GM12874 (cell line): Measurements from ENCODE around the gene LMCD1.

ENCODE experiments used
- TF ChIP-seq, protein P1 (sequence below): IDR thresholded peaks from 2 replicates; pipeline ENCODE4 v1.5.1; 2011; ENCODE audit warnings: low read depth, mild to moderate bottlenecking, control low read depth, low read length, moderate library complexity; ENCODE audit not compliant: insufficient read depth

Gene LMCD1, protein sequence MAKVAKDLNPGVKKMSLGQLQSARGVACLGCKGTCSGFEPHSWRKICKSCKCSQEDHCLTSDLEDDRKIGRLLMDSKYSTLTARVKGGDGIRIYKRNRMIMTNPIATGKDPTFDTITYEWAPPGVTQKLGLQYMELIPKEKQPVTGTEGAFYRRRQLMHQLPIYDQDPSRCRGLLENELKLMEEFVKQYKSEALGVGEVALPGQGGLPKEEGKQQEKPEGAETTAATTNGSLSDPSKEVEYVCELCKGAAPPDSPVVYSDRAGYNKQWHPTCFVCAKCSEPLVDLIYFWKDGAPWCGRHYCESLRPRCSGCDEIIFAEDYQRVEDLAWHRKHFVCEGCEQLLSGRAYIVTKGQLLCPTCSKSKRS

DNA sequence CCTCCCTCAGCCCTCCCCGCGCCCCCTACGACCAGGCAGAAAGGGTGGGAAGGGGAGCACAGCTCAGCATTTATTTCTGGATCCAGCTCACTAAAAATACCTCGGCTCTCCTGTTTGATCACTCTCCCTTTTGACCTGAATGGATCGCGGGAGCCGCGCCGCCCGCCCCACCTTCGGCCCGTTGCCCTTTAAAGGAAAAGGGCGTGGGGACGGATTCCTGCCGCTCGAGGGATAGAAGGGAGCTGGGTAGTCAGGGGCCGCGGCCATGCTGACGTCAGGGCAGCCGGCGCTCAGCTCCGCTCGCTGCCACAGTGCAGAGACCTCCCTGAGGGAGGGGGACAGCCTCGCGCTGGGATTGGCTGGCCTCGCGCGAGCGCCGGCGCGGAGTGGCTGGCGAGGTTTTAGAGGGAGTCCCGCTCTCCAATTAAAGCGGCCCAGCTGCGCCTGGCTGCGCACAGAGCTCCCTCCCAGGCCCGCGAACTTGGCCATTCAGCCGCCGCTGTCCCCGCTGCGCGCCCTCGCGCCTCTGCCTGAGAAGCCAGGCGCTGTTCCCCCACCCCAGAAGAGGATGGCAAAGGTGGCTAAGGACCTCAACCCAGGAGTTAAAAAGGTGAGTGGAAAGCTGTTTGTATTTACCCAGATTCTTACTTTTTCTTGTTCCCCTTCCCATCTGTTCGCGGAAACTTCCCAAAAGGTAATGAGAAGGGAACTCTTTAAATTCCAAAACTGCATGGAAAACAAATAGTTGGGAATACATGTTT, at the start of gene LMCD1:
Gene LMCD1, plus strand, starts transcription at position 453 of the 761 bp plus-strand sequence. Its CDS starts 116 bp downstream, at position 569.
- TF ChIP-seq, protein P1, sequence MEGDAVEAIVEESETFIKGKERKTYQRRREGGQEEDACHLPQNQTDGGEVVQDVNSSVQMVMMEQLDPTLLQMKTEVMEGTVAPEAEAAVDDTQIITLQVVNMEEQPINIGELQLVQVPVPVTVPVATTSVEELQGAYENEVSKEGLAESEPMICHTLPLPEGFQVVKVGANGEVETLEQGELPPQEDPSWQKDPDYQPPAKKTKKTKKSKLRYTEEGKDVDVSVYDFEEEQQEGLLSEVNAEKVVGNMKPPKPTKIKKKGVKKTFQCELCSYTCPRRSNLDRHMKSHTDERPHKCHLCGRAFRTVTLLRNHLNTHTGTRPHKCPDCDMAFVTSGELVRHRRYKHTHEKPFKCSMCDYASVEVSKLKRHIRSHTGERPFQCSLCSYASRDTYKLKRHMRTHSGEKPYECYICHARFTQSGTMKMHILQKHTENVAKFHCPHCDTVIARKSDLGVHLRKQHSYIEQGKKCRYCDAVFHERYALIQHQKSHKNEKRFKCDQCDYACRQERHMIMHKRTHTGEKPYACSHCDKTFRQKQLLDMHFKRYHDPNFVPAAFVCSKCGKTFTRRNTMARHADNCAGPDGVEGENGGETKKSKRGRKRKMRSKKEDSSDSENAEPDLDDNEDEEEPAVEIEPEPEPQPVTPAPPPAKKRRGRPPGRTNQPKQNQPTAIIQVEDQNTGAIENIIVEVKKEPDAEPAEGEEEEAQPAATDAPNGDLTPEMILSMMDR = no peak

DNA sequence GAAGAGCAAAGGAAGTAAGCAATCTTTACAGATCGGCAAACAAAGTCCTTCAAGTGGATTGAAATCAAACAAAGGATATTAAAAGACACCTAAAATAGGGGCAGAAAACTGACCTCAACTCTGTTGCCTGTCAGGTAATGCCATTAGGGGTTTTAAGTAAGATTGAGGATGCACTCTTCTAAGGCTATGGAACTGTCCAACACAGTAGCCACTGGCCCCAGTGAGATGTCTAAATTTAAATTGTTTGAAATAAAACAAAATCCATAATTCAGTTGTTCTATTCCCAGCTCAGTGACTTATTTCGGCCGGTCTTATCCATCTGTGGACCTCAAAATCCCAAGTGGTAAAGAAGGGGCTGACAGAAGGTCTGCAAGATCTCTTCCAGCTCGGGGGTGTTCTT, 49.5 kb upstream of the LMCD1 start:
- TF ChIP-seq, protein P1 = no peak

DNA sequence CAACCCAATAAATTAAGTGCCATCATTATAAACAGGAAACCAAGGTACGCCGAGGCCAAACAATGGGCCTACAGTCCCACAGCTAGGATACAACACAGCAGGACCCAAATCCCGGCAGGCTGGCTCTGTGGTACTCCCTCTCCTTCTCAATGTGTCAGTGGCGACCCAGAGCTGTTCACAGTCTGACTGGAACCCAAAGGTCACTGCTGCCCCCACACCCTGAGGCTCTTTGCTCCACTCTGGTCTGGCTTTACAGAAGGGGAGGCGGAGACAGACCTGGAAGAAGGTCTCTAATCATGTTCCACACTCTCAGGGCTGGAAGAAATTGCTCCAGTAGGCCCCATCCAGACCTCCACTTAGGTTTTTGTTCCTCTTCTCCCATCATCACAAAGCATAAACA, 48.5 kb upstream of the LMCD1 start:
- TF ChIP-seq, protein P1 = no peak

DNA sequence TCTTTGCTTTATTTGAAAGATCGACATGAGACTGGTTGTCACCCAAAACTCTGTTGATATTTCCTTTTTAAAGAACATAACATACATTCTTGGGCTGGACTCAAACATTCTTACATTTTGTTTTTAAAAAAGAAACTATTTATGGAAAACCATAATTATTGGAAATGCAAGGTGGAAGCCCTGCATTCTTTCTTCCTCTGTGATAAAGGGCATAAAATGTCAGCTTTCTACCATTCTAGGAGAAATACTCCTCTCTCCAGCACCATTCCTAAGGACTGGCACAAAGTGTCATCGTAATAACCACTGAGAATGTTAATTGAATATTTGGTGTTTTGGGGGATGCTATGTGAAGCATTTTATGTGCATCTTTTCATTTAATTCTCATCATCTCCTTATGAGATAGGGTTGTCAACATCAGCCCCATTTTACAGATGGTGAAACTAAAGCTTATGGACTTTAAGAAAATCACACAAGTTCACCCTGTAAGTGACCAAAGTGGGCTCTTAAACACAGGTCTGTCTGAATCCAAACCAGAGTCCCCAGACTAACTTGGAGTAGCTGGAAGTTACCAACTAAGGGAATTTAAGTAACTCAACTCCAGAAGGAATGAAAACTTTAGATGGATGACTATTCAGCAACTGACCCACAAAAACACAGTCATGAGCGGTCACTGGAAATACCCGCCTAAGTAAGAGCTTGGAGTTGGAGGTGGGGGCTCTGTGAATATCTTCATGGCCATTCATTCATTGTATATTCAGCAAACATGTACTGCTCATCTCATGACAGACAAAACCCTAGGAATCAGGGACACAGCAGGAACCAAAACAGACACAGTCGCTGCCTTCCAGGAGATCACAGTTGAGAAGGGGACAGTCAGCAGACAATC, 45.9 kb upstream of the LMCD1 start:
- TF ChIP-seq, protein P1 = no peak

DNA sequence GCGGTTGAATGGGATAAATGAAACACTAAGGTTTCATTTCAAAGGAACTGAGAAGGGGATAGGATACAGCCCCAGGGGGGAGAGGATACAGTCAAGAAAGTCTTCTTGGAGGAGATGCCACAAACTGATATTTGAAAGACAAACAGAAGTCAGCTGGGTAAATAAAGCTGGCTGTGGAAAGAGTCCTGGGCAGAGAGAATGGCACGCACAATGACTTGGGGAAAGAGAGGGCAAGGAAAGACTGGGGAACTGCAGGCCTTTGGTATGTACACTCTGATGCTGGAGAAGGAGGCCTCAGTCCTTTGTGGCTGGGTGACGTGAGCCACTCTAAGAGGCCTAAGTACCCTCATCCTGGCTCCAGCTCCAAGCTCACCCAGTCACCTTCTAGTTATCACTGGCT, 45.2 kb upstream of the LMCD1 start:
- TF ChIP-seq, protein P1 = no peak

DNA sequence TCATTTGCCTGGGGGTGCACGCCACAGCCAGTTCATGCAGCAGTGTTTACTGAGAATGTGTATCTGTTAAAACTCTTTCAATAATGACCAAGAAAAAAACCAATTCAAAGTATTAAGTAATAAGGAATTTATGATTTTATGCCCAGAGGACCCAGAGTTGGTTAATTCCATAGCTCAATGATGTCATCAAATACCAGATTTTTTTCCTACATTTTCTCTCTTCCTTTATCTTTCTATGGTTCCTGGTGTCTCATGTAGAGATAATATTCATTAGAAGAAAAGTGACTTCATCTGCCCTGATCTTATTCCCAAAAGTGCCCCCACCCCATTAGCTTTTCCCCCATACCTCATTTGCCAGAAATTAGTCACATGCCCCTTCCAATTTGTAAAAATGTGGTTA, 44.6 kb upstream of the LMCD1 start:
- TF ChIP-seq, protein P1 = no peak

DNA sequence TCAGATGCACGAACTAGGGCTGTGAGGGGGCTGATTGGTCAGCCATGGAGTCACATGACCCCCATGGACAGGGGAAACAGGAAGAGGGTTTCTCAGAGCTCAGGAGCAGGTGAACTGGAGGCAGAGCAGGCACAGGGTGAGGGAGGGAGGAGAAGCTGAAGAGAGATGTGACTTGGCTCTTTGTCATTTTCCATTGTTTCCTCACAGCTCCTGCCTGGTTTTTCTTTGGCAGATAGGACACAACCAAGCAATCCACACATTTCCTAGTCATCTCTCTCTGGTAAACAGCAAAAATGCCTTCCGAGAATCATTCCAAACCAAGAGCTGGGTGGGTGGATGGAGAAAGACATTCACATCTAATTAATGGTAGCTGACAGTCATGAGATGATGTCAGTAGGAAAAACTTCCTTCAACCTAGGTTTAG, 43.4 kb upstream of the LMCD1 start:
- TF ChIP-seq, protein P1 = no peak
